Activated CD8-positive, alpha-beta T cell treated with anti-CD3 and anti-CD28 coated beads, Interleukin-2, amount 10 ng/mL, durations not matched to agents 7 days and 5 days (primary cell): ENCODE data around the gene IGF1R. TPM values are rescaled to one million over a fixed set of nuclear protein-coding genes. Genes with fewer than 3 reads are reported as not detected.
"Not testable (repeated sequence)": the region's sequence is repeated elsewhere in the genome, so short reads cannot be mapped to it uniquely, and the experiment has no call there.

Experiments used
- ATAC-seq: fragments of 150-1000 bp; cut with Tn5 transposase; one replicate; pipeline ENCODE4 v1.10.0; 2021; ENCODE audit warnings: moderate library complexity
- CTCF ChIA-PET: fragments of 350-600 bp; sonication (Branson Sonifier 250); formaldehyde crosslinking; loops from one replicate; lab custom pipeline; 2021; ENCODE audit warnings: antibody characterized with exemption; lab: Charles Lee
- POLR2A ChIA-PET: fragments of 350-600 bp; sonication (Branson Sonifier 250); formaldehyde crosslinking; loops from one replicate; lab custom pipeline; 2021; ENCODE audit warnings: antibody characterized with exemption; lab: Charles Lee
- DNase-seq: peaks from one replicate; pipeline ENCODE4 v3.0.0-alpha.2; 2020
- H3K27ac Mint-ChIP-seq: one replicate; pipeline ENCODE4 v1.8.0; 2021; ENCODE audit warnings: mild to moderate bottlenecking, mixed read lengths
- H3K27me3 Mint-ChIP-seq: one replicate; pipeline ENCODE4 v1.8.0; 2021; ENCODE audit warnings: low read depth, mixed read lengths
- H3K36me3 Mint-ChIP-seq: one replicate; pipeline ENCODE4 v1.8.0; 2021; ENCODE audit warnings: low read depth, mixed read lengths
- H3K4me1 Mint-ChIP-seq: one replicate; pipeline ENCODE4 v1.8.0; 2021; ENCODE audit warnings: low read depth, mixed read lengths
- H3K4me3 Mint-ChIP-seq: one replicate; pipeline ENCODE4 v1.8.0; 2021; ENCODE audit warnings: mild to moderate bottlenecking, mixed read lengths
- H3K9me3 Mint-ChIP-seq: one replicate; pipeline ENCODE4 v1.8.0; 2022; ENCODE audit warnings: mixed read lengths; ENCODE audit not compliant: insufficient read depth
- total RNA-seq, 2 experiments: library from RNA; stranded (reverse); gene quantifications; one replicate each; pipeline ENCODE4 v1.2.3, GENCODE V29; 2021

Gene IGF1R
- total RNA-seq, 2 experiments from 2014 or later = 9.1 to 10.6 TPM

DNA sequence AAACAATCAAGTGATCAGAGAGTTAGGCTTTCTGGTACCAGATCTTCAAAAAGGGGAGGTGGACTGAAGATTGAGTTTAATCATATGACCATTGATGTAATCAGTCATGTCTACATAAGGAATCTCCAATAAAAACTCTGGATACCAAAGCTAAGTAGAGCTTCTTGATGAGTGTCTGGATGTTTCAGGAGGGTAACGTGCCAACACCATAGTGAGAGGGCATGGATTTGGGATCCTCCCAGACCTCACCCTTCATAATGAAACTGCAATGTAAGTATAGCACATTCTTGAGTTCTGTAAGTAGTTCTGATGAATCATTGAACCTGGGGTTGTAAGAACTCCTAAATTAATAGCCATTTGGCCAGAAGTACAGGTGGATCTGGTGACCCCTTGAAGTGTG is 337.9 kb downstream of the IGF1R start:
- Mint-ChIP-seq H3K4me1 (no peaks in the 10 kb centered on the region), H3K9me3 (no peaks in the 10 kb centered on the region), H3K36me3 (peaks cover 2% of the 10 kb centered on the region), H3K27me3 (peaks cover 13% of the 10 kb centered on the region), H3K4me3 (no peak overlapping the region), H3K27ac (no peak overlapping the region)
- ChIA-PET CTCF (no interaction called here), POLR2A (no interaction called here)
- ATAC-seq (no peak), DNase-seq (no peak)

DNA sequence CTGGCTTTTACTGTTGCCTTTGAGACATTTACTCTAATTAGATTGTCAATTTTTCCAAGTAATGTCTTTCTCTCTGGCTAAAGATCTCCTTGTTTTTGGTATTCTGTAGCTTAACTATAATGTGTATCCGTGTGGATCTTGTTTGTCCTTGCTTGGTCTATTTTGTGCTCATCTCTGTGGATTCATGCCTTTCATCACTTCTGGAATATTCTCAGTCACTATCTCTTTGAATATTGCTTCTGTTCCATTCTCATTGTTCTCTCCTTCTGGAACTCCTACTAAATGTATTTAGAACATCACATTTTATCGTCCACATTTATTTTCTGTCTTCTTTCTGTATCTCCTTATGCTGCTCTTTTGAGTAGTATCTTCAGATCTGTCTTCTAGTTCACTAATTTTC is 346.6 kb downstream of the IGF1R start:
- DNase-seq (no peak), ATAC-seq (no peak)
- Mint-ChIP-seq H3K36me3 (no peaks in the 10 kb centered on the region), H3K27ac (no peak overlapping the region), H3K4me3 (no peak overlapping the region), H3K27me3 (peaks cover 11% of the 10 kb centered on the region), H3K4me1 (no peaks in the 10 kb centered on the region), H3K9me3 (no peaks in the 10 kb centered on the region)
- ChIA-PET POLR2A (no interaction called here), CTCF (no interaction called here)

DNA sequence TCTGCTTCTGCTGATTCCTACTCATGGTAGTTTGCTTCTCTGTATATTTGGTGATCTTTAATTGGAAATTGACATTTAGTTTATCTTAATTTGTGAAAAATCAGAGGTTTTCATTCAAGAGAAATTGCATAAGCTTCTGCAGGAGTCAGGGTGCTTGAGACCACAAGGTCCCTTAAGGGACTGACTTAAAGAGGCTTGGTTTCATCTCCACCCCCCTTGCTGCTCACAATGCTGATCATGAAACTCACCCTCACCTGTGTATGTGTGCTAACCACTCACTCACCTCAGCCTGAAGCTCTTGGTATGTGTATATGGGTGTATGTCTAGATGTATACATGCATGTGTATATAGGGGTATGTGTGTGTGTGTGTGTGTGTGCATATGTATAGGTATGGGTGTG is 347.8 kb downstream of the IGF1R start:
- ChIA-PET CTCF (no interaction called here), POLR2A (no interaction called here)
- no peak overlapping the region for H3K27ac Mint-ChIP-seq
- no peaks in the 10 kb centered on the region for H3K9me3 Mint-ChIP-seq
- DNase-seq (no peak), ATAC-seq (no peak)
- no peak overlapping the region for H3K4me3 Mint-ChIP-seq
- peaks cover 3% of the 10 kb centered on the region for H3K27me3 Mint-ChIP-seq
- H3K36me3 Mint-ChIP-seq = no peaks in the 10 kb centered on the region
- no peaks in the 10 kb centered on the region for H3K4me1 Mint-ChIP-seq

DNA sequence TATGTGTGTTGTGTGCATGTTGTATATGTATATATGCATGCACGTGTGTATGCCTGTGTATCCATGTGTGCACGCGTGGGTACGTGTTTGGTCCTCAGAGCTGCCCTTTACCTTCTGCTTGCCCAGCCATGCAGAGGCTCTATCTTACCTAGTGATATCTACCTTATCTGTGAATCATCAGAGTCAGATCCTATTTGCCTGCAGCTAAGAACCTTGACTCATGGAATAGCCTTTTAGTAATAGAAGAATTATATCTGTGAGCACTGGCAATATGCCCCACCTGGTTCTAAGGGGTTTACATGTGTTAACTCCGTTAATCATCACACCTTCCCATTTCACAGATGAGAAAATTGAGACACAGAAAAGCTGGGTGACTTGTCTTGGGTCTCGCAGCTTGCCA is 348.3 kb downstream of the IGF1R start:
- no peak for DNase-seq
- ATAC-seq = no peak
- Mint-ChIP-seq H3K9me3 (no peaks in the 10 kb centered on the region), H3K4me1 (no peaks in the 10 kb centered on the region), H3K4me3 (no peak overlapping the region), H3K27ac (no peak overlapping the region), H3K27me3 (peaks cover 3% of the 10 kb centered on the region), H3K36me3 (no peaks in the 10 kb centered on the region)
- ChIA-PET CTCF (no interaction called here), POLR2A (no interaction called here)

DNA sequence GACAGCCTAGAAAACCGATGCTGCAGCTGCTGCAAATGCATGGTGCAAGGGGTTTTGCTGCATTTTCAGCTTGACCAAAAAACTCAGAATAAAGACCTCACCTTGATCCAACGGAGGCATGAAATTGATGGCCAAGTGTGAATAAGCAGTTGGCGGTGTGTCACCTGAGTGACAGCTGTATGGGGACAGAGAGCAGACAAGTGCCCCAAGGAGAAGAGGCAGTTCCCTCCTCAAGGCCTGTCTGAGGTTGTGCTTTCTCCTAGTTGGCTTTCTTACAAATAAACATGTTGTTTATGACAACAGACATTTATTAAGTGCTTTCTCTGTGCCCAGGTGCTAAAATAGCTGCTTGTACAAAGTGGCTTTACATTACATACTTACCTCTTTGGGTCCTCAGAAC is 349.0 kb downstream of the IGF1R start:
- ATAC-seq (no peak), DNase-seq (no peak)
- no peaks in the 10 kb centered on the region for H3K4me1 Mint-ChIP-seq
- no peaks in the 10 kb centered on the region for H3K36me3 Mint-ChIP-seq
- H3K27me3 Mint-ChIP-seq = peaks cover 3% of the 10 kb centered on the region
- H3K9me3 Mint-ChIP-seq = no peaks in the 10 kb centered on the region
- H3K27ac Mint-ChIP-seq = no peak overlapping the region
- H3K4me3 Mint-ChIP-seq = no peak overlapping the region
- POLR2A ChIA-PET = no interaction called here
- CTCF ChIA-PET = no interaction called here

DNA sequence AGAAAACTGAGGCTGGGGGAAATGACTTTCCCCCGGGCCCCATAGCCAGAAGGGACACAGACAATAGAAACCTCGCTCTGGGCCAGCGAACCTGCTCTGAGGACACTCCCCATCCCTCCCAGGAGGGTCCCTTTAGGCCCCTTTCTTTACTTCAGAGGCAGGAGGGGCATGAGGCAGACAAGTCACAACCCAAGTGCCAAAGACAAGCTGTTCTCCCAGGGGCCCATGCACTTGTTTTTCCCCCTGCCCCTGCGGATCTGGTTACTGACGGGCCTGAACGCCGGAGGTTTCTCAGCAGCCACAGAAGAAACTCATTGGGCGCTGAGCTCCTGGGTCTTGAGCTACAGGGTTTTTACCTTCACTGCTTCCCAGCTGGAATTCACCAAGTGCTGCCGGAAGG is 349.4 kb downstream of the IGF1R start:
- ATAC-seq (no peak), DNase-seq (no peak)
- H3K9me3 Mint-ChIP-seq = no peaks in the 10 kb centered on the region
- POLR2A ChIA-PET = no interaction called here
- H3K27me3 Mint-ChIP-seq = peaks cover 3% of the 10 kb centered on the region
- CTCF ChIA-PET = no interaction called here
- H3K27ac Mint-ChIP-seq = no peak overlapping the region
- no peaks in the 10 kb centered on the region for H3K36me3 Mint-ChIP-seq
- no peaks in the 10 kb centered on the region for H3K4me1 Mint-ChIP-seq
- no peak overlapping the region for H3K4me3 Mint-ChIP-seq

DNA sequence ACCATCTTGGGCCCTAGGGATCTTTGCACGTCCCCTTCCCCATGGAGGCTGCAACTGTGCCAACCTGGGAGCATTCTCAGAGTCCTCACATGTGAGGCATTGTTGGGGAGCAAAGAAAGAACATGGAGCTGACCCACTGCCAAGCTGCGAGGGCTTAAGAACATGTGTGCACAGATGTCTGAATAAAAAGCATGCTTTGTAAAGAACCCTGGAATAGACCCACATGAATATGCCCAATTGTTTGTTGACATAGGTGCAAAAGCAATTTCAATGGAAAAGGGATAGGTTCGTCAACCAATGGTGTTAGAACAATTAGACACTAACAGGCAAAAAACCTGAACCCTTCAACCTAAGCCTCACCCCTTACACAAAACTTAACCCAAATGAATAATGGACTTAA is 349.9 kb downstream of the IGF1R start:
- H3K27me3 Mint-ChIP-seq = peaks cover 3% of the 10 kb centered on the region
- no peaks in the 10 kb centered on the region for H3K36me3 Mint-ChIP-seq
- no peaks in the 10 kb centered on the region for H3K9me3 Mint-ChIP-seq
- DNase-seq = no peak
- H3K27ac Mint-ChIP-seq = no peak overlapping the region
- CTCF ChIA-PET = no interaction called here
- H3K4me1 Mint-ChIP-seq = no peaks in the 10 kb centered on the region
- no peak overlapping the region for H3K4me3 Mint-ChIP-seq
- POLR2A ChIA-PET = no interaction called here
- ATAC-seq = no peak

DNA sequence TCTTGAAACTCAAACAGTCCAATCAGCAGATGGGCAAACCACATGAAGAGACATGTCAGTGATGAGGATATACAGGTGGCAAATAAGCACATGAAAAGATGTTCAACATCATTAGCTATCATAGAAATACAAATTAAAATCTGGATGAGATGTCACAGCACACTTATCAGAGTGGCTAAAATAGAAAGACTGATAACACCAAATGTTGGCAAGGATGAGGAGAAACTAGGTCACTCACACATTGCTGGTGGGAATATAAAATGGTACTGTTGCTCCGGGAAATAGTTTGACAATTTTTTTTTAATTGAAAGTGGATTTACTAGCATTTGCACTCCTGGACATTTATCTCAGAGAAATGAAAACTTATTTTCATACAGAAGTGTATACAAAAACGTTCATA is 350.9 kb downstream of the IGF1R start:
- DNase-seq (no peak), ATAC-seq (no peak)
- H3K4me1 Mint-ChIP-seq = no peaks in the 10 kb centered on the region
- H3K27me3 Mint-ChIP-seq = peaks cover 3% of the 10 kb centered on the region
- ChIA-PET CTCF (no interaction called here), POLR2A (no interaction called here)
- no peaks in the 10 kb centered on the region for H3K36me3 Mint-ChIP-seq
- no peak overlapping the region for H3K27ac Mint-ChIP-seq
- H3K9me3 Mint-ChIP-seq = no peaks in the 10 kb centered on the region
- H3K4me3 Mint-ChIP-seq = no peak overlapping the region

DNA sequence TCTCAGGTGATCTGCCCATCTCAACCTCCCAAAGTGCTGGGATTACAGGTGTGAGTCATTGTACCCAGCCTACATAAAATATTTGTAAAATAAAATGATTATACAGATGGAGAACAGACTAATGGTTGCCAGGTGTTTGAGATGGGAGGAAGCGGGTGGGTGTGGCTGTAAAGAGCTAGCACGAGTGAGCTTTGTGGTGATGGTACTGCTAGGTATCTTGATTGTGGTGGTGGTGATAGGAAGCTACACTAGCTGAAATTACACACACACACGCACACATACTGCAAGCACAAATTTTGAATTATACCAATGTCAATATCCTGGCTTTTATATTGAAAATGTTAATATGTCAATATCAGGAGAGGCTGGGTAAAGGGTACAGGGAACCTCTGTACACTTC is 353.9 kb downstream of the IGF1R start:
- ChIA-PET CTCF (no interaction called here), POLR2A (no interaction called here)
- Mint-ChIP-seq H3K4me3 (no peak overlapping the region), H3K27ac (no peak overlapping the region), H3K36me3 (no peaks in the 10 kb centered on the region), H3K4me1 (no peaks in the 10 kb centered on the region), H3K27me3 (no peaks in the 10 kb centered on the region), H3K9me3 (no peaks in the 10 kb centered on the region)
- ATAC-seq = no peak
- DNase-seq = no peak

DNA sequence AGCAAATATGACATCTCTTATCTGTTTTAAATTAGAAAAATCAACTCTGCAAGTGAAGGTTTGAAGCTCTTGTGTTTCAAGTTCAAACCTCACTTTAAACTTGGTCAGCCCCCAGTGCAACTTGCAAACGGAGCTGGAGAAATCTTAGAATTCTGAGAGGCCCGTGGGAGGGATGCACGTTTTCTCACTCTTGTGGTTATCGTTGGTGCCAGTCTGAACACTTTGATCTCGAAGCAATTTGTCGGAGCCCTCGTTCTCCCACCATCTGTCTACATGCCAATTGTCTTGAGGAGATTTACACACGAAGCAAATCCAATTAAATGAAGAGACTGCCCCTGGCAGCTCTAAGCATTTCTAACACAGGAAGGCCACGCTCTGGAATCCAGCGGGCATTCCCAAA is 355.0 kb downstream of the IGF1R start:
- H3K27ac Mint-ChIP-seq, H3K4me3 Mint-ChIP-seq, H3K27me3 Mint-ChIP-seq, ATAC-seq, POLR2A ChIA-PET, DNase-seq, H3K9me3 Mint-ChIP-seq, H3K4me1 Mint-ChIP-seq, H3K36me3 Mint-ChIP-seq, CTCF ChIA-PET: not testable (repeated sequence)

DNA sequence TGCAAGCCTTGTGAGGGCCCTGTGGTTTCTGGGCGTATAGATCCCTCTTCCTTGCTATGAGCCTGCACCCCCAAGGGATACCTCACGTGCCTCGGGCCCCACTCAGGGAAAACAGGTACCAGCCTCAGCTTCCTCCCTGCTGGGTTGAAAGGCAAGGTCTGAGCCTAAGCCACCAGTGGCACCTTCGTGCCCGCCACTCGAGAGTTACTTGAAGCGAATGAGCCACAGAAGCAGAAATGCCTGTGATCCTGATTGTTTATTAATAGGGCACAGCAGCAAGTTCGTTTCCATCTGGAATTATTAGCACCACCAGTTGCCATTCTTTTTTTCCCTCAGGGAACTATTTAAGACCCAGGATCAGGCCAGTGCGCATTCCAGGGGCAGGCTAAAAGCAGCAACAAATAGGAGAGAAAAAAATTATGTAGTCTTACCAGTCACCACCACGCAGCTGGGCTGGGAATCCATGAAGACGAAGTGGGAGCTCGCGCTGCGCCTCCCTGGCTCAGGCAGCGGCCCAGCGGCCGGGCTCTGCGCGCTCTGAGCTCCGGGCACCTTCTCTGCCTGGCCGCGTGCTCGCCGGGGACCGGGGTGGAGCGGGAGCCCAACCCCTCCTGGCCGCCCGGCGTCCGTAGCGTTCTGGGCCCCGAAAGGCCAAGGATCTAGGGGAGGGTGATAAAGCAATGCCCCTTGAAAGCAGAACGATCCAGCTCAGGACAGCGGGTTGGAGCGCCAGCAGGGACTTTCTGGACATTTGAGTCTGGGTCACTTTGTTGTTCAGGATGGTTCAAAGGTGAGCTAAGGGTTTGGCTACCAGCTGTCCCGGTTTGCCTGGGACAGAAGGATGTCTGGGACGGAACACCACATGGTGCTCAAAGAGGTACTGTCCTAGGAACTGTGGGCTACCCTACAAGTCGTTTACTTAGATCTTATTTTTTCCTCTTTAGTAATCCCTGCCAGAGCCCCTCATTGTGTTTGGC is 356.9 kb downstream of the IGF1R start:
- CTCF ChIA-PET, DNase-seq, H3K4me3 Mint-ChIP-seq, H3K27ac Mint-ChIP-seq, H3K4me1 Mint-ChIP-seq, H3K27me3 Mint-ChIP-seq, ATAC-seq, H3K9me3 Mint-ChIP-seq, H3K36me3 Mint-ChIP-seq, POLR2A ChIA-PET: not testable (repeated sequence)

DNA sequence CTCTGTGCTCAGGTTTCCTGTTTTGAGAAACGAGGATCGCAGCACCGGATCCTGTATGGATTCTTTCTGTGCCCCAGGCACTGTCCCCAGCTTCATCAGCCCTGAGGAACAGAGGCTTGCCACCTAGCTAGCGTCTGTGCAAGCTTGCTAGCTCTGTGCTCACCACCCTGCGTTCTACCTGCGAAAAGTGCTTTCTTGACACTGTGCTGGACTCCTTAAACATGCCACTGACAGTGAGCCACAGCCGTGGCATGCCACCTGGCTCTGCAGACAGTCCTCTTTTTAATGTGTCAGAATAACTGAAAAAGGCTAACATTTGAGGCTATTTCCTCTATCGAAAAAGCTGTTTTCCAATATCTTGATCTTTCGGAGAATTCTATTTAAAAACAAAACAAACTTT is 357.8 kb downstream of the IGF1R start:
- DNase-seq = no peak
- no peaks in the 10 kb centered on the region for H3K36me3 Mint-ChIP-seq
- ChIA-PET POLR2A (no interaction called here), CTCF (interaction anchor here (0.6 kb wide), 1 partner anchor 578 kb away, joined by 3 read pairs; no protein-coding TSS in a partner anchor)
- ATAC-seq = no peak
- no peak overlapping the region for H3K4me3 Mint-ChIP-seq
- H3K27ac Mint-ChIP-seq = no peak overlapping the region
- H3K4me1 Mint-ChIP-seq = no peaks in the 10 kb centered on the region
- no peaks in the 10 kb centered on the region for H3K9me3 Mint-ChIP-seq
- H3K27me3 Mint-ChIP-seq = peaks cover 5% of the 10 kb centered on the region
